HG02642 (cell line): ENCODE data around the gene SLC15A4.
"Not testable (repeated sequence)": the region's sequence is repeated elsewhere in the genome, so short reads cannot be mapped to it uniquely, and the experiment has no call there.

Experiments
- ATAC-seq: cut with Tn5 transposase; IDR thresholded peaks from one replicate; pipeline ENCODE4 v1.9.1; 2021; ENCODE audit warnings: mild to moderate bottlenecking; ENCODE audit not compliant: unreplicated experiment, poor library complexity

SLC15A4 gene

DNA sequence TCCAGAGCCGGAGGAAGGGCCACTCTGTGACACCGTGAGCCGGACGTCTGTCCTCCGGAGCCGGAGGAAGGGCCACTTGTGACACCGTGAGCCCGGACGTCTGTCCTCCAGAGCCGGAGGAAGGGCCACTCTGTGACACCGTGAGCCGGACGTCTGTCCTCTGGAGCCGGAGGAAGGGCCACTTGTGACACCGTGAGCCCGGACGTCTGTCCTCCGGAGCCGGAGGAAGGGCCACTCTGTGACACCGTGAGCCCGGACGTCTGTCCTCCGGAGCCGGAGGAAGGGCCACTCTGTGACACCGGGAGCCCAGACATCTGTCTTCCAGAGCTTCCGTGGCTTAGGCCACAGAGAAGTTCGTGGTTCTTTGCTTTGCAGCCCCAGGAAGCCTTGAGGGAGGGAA is 22.9 kb upstream of the SLC15A4 start:
- not testable (repeated sequence) for ATAC-seq

DNA sequence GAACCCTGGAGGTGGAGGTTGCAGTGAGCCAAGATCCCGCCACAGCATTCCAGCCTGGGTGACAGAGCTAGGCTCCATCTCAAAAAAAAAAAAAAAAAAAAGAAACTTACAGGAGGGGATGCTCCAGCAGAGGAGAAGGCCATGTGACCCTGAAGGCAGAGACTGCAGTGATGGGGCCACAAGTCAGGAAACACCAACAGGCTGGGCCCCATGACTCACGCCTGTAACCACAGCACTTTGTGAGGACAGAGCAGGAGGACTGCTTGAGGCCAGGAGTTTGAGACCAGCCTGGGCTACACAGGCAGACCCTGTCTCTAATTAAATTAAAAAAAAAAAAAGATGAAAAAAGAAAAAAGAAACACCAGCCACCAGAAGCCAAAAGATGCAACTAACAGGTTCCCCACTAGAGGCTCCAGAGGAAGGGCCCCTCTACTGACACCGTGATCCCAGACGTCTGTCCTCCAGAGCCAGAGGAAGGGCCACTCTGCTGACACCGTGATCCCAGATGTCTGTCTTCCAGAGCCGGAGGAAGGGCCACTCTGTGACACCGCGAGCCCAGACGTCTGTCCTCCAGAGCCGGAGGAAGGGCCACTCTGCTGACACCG is 20.4 kb upstream of the SLC15A4 start:
- no peak for ATAC-seq

DNA sequence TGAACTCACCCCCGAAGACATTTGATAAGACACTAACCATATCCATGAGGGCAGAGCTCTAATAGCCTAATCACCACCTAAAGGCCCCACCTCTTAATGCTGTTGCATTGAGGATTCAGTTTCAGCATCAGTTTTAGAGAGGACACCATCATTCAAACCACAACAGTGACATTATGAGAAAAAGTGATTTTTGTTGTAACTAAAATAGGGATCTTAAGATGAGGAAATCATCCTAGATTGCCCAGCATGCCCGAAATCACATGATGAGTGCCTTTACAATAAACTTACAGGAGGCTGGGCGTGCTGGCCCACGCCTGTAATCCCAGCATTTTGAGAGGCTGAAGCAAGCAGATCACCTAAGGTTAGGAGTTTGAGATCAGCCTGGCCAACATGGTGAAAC is 19.8 kb upstream of the SLC15A4 start:
- no peak for ATAC-seq

DNA sequence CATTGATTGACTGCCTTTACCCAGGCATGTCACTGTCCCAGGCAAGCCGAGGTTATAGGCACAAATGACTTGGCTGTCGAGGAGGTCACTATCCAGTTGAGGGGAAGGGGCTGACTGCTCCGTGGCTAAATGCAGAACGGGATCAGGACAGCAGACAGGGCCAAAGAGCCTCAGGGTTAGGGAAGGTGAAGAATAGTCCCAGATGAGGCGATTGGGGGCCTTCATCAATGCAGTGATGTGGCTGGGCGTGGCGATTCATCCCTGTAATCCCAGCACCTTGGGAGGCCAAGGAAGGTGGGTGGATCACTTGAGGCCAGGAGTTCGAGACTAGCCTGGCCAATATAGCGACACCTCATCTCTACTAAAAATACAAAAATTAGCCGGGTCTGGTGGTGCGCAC is 18.8 kb upstream of the SLC15A4 start:
- ATAC-seq: no peak

DNA sequence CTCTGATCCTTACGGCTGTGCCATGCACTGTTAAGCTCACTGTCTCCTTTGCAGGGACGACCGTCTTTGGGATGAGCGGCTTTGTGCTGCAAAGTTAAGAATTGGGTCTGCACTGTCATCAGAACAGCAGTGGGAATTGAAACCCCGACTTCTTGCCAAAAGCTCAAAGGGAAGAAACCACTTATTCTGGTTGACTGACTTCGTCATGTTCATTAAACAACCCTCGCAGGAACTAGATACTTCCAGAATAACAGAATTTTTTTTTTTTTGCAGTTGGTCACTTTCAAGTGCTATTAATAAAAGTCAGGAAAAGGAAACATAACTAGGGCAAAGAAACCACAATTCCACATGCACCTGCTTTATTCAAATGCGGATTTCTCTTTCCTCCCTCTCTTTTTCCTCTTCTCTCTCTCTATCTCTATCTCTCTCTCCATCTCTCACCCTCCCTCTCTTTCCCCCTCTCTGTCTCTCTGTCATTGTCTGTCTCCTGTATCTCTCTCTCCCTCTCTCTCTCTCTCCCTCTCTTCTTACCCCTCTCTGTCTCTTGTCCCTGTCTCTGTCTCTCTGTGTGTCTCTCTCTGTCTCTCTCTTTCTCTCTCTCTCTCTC is 17.2 kb upstream of the SLC15A4 start:
- ATAC-seq: peak; percentile 71

DNA sequence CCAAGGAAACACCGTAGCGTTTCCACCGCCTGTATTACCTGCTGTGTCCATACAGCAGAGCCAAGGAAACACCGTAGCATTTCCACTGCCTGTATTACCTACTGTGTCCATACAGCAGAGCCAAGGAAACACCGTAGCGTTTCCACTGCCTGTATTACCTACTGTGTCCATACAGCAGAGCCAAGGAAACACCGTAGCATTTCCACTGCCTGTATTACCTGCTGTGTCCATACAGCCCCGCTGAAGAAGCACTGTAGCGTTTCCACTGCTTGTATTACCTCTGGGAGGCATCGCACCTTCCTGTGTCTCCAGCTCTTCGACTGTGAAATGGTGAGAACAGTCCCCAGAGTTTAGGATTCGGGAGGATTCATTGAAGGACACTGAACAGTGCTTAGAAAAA is 16.1 kb upstream of the SLC15A4 start:
- ATAC-seq: not testable (repeated sequence)

DNA sequence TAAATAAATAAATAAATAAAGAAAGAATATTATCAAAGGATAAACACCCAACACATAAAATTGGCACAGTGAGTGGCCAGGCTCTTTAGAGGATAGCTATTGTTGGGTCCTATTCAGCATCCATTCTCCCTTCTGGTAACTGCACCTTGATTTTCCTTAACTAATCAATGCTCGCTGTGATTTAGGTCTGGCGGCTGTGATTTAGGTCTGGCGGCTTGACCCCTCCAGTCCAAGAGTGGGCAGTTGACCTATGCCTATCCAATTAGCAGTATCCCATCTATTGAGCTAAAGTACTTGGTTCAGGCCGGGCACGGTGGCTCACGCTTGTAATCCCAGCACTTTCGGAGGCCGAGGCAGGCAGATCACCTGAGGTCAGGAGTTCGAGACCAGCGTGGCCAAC is 9.7 kb upstream of the SLC15A4 start:
- ATAC-seq: no peak

DNA sequence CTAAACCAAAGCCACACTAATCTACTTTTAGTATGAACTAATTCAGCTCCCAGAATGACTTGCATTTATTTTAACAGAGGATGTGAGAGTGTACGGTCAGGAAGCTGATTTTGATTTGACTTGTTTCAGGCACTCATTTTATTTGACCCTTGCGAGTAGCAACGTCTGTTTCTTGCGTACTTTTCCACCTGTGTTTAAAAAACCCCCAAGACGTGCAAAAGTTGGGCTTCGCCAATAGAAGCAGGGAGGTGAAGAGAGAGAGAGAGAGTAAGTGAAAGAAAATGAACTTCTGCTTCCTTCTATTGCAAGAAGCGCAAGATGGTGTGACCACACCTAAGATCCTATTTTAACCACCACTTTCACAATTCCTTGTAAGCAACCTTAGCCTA is 6.7 kb upstream of the SLC15A4 start:
- ATAC-seq: peak; percentile 54

DNA sequence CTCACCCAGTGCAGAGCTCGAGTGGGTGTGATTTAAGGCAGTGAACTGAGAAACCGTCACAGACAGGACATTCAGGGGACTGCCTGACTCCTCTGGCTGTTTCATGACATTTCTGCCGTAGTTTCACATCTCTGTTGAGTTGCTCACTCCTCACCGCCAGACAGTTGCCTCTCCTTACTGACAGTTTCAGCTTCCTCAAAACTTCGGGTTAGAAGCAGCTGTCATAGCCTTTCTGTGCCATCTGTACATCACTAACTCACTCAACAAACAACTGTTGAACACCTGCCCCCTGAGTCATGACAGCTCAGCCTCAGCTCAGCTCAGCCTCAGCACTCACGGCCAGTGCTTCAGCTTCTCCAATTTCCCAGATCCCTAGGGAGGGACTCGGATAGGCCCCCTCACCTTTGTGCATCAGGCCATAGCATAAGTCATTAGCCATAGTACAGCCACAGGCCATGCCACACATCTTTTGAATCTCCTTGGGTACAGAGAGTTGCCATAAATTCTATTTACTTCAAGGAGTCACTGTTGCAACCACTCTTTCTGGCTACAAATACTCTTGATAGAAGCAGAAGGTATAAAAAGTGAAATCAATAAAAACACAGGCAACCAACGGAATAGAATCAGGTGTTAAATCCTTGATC is 6.2 kb upstream of the SLC15A4 start:
- ATAC-seq: peak; percentile 91

DNA sequence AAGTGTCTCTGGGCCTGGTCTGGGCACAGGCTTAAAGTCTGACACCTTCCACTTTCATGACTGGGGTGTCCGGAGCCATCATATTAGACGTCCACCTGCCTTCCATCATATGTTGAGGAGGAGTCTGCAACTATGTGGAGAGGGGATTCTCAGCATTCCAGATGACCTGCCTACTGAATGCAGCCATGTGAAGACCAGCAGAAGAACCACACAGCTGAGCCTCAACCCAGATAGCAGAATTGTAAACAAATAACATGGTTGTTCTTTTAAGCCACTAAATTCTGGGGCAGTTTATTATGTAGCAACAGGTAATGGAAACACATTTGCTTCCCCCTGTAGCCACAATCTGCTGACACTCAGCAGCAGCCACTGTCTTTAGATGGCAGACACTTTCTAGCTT is 4.0 kb upstream of the SLC15A4 start:
- ATAC-seq: no peak

DNA sequence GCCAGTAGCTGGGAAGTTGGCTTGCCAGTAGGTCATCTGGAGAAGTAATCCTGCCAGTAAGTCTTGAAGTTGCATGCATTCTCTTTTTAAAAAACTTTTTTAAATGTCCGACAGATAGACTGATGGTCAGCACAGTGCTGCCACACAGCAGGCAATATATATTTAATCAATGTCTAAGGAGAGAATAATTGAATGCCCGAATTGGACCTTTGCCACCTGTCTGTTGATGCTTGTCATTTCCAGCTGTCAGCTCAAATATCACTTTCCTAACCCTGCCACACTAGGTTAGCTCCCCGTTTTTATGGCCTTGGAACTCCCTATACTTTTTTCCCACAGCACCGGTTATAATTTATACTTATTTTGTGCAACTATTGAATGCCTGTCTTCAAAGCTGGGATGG is 2.1 kb upstream of the SLC15A4 start:
- no peak for ATAC-seq

DNA sequence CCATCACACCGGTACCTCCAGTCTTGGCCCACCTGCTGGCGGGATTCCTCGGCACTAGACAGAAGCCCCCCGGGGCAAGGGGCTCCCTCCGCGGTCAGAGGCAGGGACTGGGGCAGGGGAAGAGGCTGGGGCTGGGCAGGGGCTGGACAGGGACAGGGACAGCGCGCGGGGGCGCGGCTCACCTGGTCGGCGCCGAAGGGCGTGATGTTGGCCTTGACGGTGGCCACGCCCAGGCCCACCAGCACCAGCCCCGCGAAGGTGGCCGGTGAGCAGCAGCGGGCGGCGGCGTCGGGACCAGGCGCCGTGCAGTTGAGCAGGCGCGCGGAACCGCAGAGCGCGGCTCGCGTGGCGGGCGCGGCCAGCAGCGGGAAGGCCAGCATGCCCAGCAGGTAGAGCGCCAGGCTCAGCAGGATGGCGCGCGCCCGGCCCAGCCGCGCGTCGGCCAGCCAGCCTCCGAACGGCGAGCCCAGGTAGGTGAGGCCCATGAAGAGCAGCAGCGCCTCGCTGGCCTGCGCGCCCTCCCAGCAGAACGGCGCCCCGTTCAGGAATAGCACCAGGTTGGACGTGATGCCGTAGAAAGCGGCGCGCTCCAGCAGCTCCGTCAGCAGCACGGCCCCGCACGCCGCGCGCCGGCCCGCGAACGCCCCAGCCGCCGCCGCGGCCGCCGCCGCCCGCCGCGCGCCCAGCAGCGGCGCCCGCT is 392 bp downstream of the SLC15A4 start:
- peak; percentile 29 for ATAC-seq

DNA sequence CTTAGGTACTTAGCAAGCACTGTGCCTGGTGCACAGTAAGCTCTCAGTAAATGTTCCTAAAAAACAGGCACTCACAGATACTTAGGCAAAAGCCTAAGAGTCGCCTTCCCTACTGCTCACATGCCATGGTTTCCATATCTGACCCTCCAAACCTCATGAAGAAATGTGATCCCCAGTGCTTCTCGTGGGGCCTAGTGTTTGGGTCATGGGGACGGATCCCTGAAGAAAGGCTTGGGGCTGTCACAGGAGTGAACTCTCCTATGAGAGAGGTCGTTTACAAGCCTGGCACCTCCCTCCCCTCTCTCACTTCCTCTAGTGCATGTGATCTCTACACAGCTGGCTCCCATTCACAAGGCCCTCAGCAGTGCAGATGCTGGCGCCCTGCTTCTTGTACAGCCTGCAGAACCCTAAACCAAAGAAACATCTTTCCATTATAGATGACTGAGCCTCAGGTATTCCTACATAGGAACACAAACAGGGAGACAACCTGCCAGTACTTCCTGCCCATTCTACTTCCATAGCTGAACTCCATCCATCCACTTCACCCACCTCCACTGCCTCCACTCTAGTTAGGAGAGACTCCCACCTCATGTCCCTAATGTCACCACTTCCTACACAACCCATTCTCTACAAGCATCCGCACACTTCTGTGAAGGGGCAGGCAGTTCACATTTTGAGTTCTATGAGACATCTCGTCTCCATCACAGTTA is 2.9 kb downstream of the SLC15A4 start:
- ATAC-seq: peak; percentile 63

DNA sequence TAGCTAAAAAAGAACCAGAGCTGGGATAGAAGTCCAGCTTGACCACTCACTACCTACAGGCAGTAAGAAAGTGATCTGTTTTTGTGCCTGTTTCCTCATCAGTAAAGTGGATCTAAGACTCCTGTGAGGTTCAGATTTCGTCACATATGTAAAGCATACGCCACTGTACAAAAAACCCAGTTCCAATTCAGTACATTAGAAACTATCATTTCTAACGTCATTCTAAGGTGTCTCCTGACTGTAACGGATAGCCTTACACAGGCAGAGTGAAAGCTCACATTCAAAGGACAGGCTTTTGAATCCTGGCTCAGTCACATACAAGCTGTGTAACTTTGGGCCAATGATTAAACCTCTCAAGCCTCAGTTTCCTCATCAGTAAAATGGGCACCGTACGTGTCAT is 3.5 kb downstream of the SLC15A4 start:
- no peak for ATAC-seq

DNA sequence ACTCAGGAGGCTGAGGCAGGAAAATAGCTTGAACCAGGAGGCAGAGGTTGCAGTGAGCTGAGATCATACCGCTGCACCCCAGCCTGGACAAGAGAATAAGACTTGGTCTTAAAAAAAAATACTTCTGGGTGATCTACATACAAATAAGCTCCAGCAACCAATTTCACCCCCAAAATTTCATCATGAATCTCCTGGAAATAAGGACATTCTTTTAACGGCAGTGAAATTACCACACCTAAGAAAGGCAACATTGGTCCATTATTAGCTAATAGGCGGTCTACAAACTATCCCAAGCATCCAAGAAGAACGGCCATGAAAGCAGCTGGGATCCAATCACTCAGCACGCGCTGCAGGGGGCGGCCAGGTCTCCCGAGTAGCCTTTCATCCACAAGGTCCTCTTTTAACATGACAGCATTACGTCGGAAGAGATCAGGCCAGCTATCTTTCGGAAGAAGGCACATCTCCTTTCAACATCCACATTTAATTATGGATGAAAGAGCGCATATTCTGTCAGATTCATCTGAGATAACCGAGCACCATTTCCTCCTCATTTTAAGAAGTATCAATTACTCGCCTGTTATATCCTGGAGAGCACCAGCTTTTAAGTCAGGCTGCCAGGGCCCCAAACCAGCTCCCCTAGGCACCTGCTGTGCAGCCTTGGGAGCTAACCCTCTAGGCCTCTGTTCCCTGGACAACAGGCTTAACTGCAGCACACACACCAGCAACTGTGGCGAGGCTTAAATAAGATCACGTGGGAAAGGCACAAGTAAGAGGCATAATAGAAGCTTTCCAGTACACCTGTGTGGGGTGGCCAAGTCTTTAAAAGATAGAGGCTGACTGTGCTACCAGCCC is 4.2 kb downstream of the SLC15A4 start:
- no peak for ATAC-seq

DNA sequence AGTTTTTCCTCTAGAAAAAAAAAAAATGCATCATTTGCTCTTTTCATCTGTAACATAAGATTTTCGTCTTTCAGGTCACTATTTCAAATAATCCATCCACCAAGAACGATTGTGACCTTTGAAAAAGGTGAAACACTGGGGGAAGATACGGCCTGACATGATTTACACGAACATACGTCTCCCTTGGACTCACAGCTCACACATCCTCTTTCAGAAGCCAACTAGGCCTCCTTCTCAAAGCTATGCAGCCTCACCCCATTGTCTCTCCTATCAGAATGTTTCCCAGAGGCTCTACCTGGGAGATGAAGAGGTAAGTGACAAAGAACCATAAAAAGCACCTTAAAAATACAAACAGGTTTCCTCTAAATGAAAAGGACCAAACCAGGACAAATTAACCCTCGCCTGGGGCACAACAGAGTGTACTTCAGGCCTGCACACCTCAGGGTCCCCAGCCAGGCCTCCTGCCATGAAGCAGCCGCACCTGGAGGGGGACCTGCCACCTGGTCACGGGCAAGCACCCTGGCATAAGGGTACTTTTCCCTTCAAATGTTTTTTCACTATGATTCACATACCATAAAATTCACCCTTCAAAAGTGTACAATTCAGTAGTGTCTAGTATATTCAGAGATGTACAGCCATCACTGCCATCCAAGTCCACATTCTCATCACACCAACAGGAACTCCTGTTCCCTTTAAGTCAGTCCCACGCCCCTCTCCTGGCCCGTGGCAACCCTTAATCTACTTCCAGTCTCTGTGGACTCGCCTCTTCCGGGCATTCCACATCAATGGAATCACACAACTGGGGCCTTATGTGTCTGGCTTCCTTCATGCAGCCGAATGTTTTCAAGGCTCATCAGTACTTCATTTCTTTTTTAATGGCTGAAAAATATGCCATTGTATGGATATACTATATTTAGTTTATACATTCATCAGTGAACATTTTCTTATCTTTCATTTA is 5.4 kb downstream of the SLC15A4 start:
- peak; percentile 38 for ATAC-seq

DNA sequence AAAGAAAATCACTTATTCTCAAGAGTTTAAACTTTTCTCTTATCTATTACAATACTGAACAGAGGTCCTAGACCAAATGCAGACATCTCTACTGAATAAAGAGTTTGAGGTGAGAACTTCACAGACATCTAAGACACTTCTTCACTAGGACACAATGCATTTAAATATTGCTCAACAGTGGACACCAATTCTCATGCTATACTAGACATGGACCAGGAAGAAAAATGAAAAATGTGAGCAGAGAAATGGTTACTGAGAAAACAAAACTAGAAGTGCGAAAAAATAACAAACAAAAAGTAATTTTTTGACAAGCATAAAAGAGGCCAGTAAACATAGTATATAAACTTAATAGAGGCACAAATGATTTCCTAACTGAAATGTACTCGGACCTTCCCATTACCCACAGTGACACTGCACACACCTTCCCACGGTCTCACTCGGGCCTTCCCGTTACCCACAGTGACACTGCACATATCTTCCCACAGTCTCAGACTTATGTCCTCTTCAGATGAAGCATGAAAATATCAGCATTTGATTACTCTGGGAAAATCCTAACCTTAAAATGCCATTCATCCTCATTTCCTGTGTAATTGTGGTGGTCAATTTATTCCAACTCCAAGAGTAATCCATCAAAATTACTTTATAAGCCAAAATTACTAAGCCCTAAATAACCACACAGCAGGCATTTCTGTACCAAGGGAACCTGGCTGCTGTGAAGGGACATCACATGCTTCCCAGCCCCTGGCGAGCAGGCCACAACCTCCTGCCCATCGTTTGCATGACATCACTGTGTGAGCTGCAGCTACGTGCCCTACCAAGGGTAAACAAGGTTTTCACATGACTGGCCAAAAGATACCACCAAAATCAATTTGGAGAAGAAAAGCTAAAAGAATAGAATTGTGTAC is 6.4 kb downstream of the SLC15A4 start:
- peak; percentile 39 for ATAC-seq

DNA sequence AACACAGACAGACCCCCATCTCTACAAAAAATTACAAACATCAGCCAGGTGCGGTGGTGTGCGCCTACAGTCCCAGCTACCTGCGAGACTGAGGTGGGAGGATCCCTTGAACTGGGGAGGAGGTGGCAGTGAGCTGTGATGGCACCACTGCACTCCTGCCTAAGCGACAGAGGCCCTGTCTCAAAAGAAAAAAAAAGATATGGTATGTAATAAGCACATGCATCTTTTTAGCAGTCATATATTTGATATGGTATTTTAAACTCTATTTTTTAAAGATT is 7.2 kb downstream of the SLC15A4 start:
- ATAC-seq: no peak
